Trophoblast cell (in vitro differentiated cells and primary cell): ENCODE results near the gene PPT1. TPM values are rescaled to one million over a fixed set of nuclear protein-coding genes. Genes with fewer than 3 reads are reported as not detected.

Experiments
- DNase-seq, 2 donors: peaks; one replicate each; pipeline ENCODE4 v3.0.0-alpha.2; 2016
- H2AFZ ChIP-seq: 2 replicates; pipeline ENCODE4 v1.6.1; 2013; ENCODE audit warnings: low read length, moderate library complexity, mild to moderate bottlenecking; ENCODE audit not compliant: insufficient read depth, poor library complexity
- H2AK5ac ChIP-seq: 2 replicates; pipeline ENCODE4 v1.6.1; 2013; ENCODE audit warnings: mild to moderate bottlenecking, low read length
- H2BK120ac ChIP-seq: 2 replicates; pipeline ENCODE4 v1.6.1; 2013; ENCODE audit warnings: low read length, mild to moderate bottlenecking, moderate library complexity; ENCODE audit not compliant: insufficient read depth, poor library complexity
- H2BK12ac ChIP-seq: 2 replicates; pipeline ENCODE4 v1.6.1; 2013; ENCODE audit warnings: mild to moderate bottlenecking, low read length, moderate library complexity
- H2BK5ac ChIP-seq: 2 replicates; pipeline ENCODE4 v1.6.1; 2013; ENCODE audit warnings: low read length, low read depth, moderate library complexity, mild to moderate bottlenecking; ENCODE audit not compliant: poor library complexity
- H3K14ac ChIP-seq: 2 replicates; pipeline ENCODE4 v1.6.1; 2013; ENCODE audit warnings: mild to moderate bottlenecking, low read length
- H3K18ac ChIP-seq: 2 replicates; pipeline ENCODE4 v1.6.1; 2013; ENCODE audit warnings: mild to moderate bottlenecking, low read length
- H3K23ac ChIP-seq: 2 replicates; pipeline ENCODE4 v1.6.1; 2013; ENCODE audit warnings: low read length
- H3K27ac ChIP-seq: 2 replicates; pipeline ENCODE4 v1.5.1; 2013; ENCODE audit warnings: low read depth, mild to moderate bottlenecking, inconsistent platforms, low read length, moderate library complexity
- H3K27me3 ChIP-seq: 2 replicates; pipeline ENCODE4 v1.6.1; 2013; ENCODE audit warnings: inconsistent platforms, mild to moderate bottlenecking, low read length, moderate library complexity; ENCODE audit not compliant: insufficient read depth
- H3K36me3 ChIP-seq, 2 experiments: 1 replicate in 1 of 2; 2 replicates in 1 of 2; pipeline ENCODE4 v1.6.1; 2013; ENCODE audit warnings: low read length in 2 of 2, mild to moderate bottlenecking in 2 of 2, moderate library complexity in 1 of 2; ENCODE audit not compliant: insufficient read depth in 2 of 2, control insufficient read depth in 1 of 2
- H3K4ac ChIP-seq: 2 replicates; pipeline ENCODE4 v1.6.1; 2013; ENCODE audit warnings: low read depth, mild to moderate bottlenecking, low read length, moderate library complexity
- H3K4me1 ChIP-seq, 2 experiments: 1 replicate in 1 of 2; 2 replicates in 1 of 2; pipeline ENCODE4 v1.6.1; 2013; ENCODE audit warnings: low read length in 2 of 2, mild to moderate bottlenecking in 2 of 2, moderate library complexity in 1 of 2; ENCODE audit not compliant: insufficient read depth in 2 of 2, control insufficient read depth in 1 of 2
- H3K4me2 ChIP-seq: 2 replicates; pipeline ENCODE4 v1.6.1; 2013; ENCODE audit warnings: inconsistent platforms, mild to moderate bottlenecking, low read length, moderate library complexity
- H3K4me3 ChIP-seq: 2 replicates; pipeline ENCODE4 v1.5.1; 2013; ENCODE audit warnings: mild to moderate bottlenecking, low read depth, low read length, inconsistent platforms
- H3K79me1 ChIP-seq: one replicate; pipeline ENCODE4 v1.6.1; 2013; ENCODE audit warnings: low read length
- H3K79me2 ChIP-seq: 2 replicates; pipeline ENCODE4 v1.6.1; 2013; ENCODE audit warnings: low read length, mild to moderate bottlenecking; ENCODE audit not compliant: control insufficient read depth, insufficient read depth, poor library complexity
- H3K9ac ChIP-seq: 2 replicates; pipeline ENCODE4 v1.6.1; 2013; ENCODE audit warnings: mild to moderate bottlenecking, low read length
- H3K9me3 ChIP-seq: 2 replicates; pipeline ENCODE4 v1.6.1; 2013; ENCODE audit warnings: low read depth, mild to moderate bottlenecking, control low read depth, inconsistent platforms, low read length; ENCODE audit not compliant: insufficient read depth
- H4K12ac ChIP-seq: 2 replicates; pipeline ENCODE4 v1.6.1; 2013; ENCODE audit warnings: low read depth, mild to moderate bottlenecking, low read length, moderate library complexity
- H4K8ac ChIP-seq: 2 replicates; pipeline ENCODE4 v1.6.1; 2013; ENCODE audit warnings: low read depth, mild to moderate bottlenecking, low read length, moderate library complexity
- H4K91ac ChIP-seq: one replicate; pipeline ENCODE4 v1.6.1; 2013; ENCODE audit warnings: low read depth, mild to moderate bottlenecking, low read length, moderate library complexity
- WGBS: extraction: QIAGEN DNeasy Blood & Tissue Kit; methylation state at CpG from one replicate; pipeline ENCODE4 v1.1.7; 2013; ENCODE audit warnings: missing lambda C conversion rate; ENCODE audit not compliant: insufficient read length, insufficient coverage; ENCODE audit errors: extremely low coverage; 5-methylcytosine and 5-hydroxymethylcytosine counted together
- polyA plus RNA-seq: library from polyadenylated mRNA; stranded (reverse); fragments of 200-250 nt; gene quantifications from 2 replicates; pipeline ENCODE4 v1.2.3, GENCODE V29; 2013

The PPT1 gene
- 65.0 and 65.2 TPM in 2 replicates for polyA plus RNA-seq

- Histone ChIP-seq H3K4ac (peak within 1 kb of the TSS; percentile 13), H3K14ac (peak within 1 kb of the TSS; percentile 63), H4K12ac (peak within 1 kb of the TSS; percentile 71), H2BK120ac (no peak within 1 kb of the TSS), H2BK12ac (no peak within 1 kb of the TSS), H3K9ac (peak within 1 kb of the TSS; percentile 70), H3K4me3 (peak within 1 kb of the TSS; percentile 83), H3K79me1 (peaks cover 2% of the 10 kb centered on the region), H3K4me1 (peaks cover 4 to 7% of the 10 kb centered on the region in 2 experiments), H3K18ac (no peak within 1 kb of the TSS), H4K8ac (peak within 1 kb of the TSS; percentile 95), H3K4me2 (peak within 1 kb of the TSS; percentile 85), H2BK5ac (no peak within 1 kb of the TSS), H3K23ac (no peak within 1 kb of the TSS), H2AK5ac (no peak within 1 kb of the TSS), H3K36me3 (no peaks in the 10 kb centered on the region), H3K27me3 (no peaks in the 10 kb centered on the region), H4K91ac (peak within 1 kb of the TSS; percentile 33), H2AFZ (peak within 1 kb of the TSS; percentile 72), H3K27ac (no peak within 1 kb of the TSS), H3K9me3 (no peaks in the 10 kb centered on the region), H3K79me2 (no peaks in the 10 kb centered on the region)
- DNase-seq = peak; percentile 64 to 76
- no CpG with 5 or more reads among the region's 51 CpGs for WGBS
Measured at GRCh38 chr1:40096977-40097782, at the start of gene PPT1. Gene PPT1 (minus strand): TSS chr1:40097252. CDS start chr1:40097238, 14 bp downstream.

- no peak overlapping the region for H4K91ac ChIP-seq
- H3K18ac ChIP-seq = no peak overlapping the region
- DNase-seq = peak; percentile 55 to 92
- no peak overlapping the region for H3K4me3 ChIP-seq
- H2BK5ac ChIP-seq = peak overlapping the region; percentile 30
- no peak overlapping the region for H4K12ac ChIP-seq
- no peak overlapping the region for H2AK5ac ChIP-seq
- no peaks in the 10 kb centered on the region for H3K27me3 ChIP-seq
- no peak overlapping the region for H3K4ac ChIP-seq
- H3K36me3 ChIP-seq = no peaks in the 10 kb centered on the region
- H2AFZ ChIP-seq = peak overlapping the region; percentile 60
- H3K23ac ChIP-seq = no peak overlapping the region
- H3K9ac ChIP-seq = no peak overlapping the region
- no peak overlapping the region for H3K27ac ChIP-seq
- H3K79me1 ChIP-seq = peaks cover 6% of the 10 kb centered on the region
- H2BK12ac ChIP-seq = no peak overlapping the region
- no CpG with 5 or more reads among the region's 7 CpGs for WGBS
- H4K8ac ChIP-seq = no peak overlapping the region
- no peak overlapping the region for H3K14ac ChIP-seq
- H2BK120ac ChIP-seq = no peak overlapping the region
- peak overlapping the region; percentile 47 for H3K4me2 ChIP-seq
- no peaks in the 10 kb centered on the region for H3K9me3 ChIP-seq
- no peaks in the 10 kb centered on the region for H3K79me2 ChIP-seq
- H3K4me1 ChIP-seq = peaks cover 3 to 5% of the 10 kb centered on the region in 2 experiments
Measured at GRCh38 chr1:40143891-40144575, 47.0 kb upstream of the PPT1 start.

GRCh38 chr1:40141878-40142535 lies 45.0 kb upstream of the PPT1 start:
- H2BK120ac ChIP-seq = no peak overlapping the region
- H3K4me1 ChIP-seq = peaks cover 3 to 5% of the 10 kb centered on the region in 2 experiments

GRCh38 chr1:40140211-40140973 lies 43.3 kb upstream of the PPT1 start:
- Histone ChIP-seq H3K36me3 (no peaks in the 10 kb centered on the region), H2BK120ac (peak overlapping the region; percentile 76), H3K27me3 (no peaks in the 10 kb centered on the region), H4K8ac (peak overlapping the region; percentile 84), H3K4me2 (no peak overlapping the region), H2BK5ac (no peak overlapping the region), H3K18ac (peak overlapping the region; percentile 40), H3K14ac (peak overlapping the region; percentile 74), H3K27ac (peak overlapping the region; percentile 70), H3K9ac (no peak overlapping the region), H3K23ac (no peak overlapping the region), H3K4me3 (no peak overlapping the region), H3K4ac (no peak overlapping the region), H3K4me1 (peaks cover 3 to 5% of the 10 kb centered on the region in 2 experiments), H3K79me1 (peaks cover 6% of the 10 kb centered on the region), H4K91ac (peak overlapping the region; percentile 73), H2AK5ac (no peak overlapping the region), H3K9me3 (no peaks in the 10 kb centered on the region), H3K79me2 (no peaks in the 10 kb centered on the region), H4K12ac (peak overlapping the region; percentile 7), H2AFZ (peak overlapping the region; percentile 78), H2BK12ac (peak overlapping the region; percentile 50)
- WGBS = no CpG with 5 or more reads among the region's 7 CpGs
- DNase-seq = peak; percentile 73 to 94

More at GRCh38 chr1:40141878-40142535, 45.0 kb upstream of the PPT1 start:
- no peak overlapping the region for H2BK5ac ChIP-seq
- no peak overlapping the region for H3K23ac ChIP-seq
- no peak overlapping the region for H2BK12ac ChIP-seq
- no peak for DNase-seq
- no peaks in the 10 kb centered on the region for H3K79me2 ChIP-seq
- no peak overlapping the region for H2AFZ ChIP-seq
- WGBS = no CpG with 5 or more reads among the region's 2 CpGs
- no peak overlapping the region for H4K91ac ChIP-seq
- H3K9ac ChIP-seq = no peak overlapping the region
- H3K27me3 ChIP-seq = no peaks in the 10 kb centered on the region
- H3K18ac ChIP-seq = no peak overlapping the region
- H3K9me3 ChIP-seq = no peaks in the 10 kb centered on the region
- H3K4me2 ChIP-seq = no peak overlapping the region
- no peak overlapping the region for H2AK5ac ChIP-seq
- H3K4me3 ChIP-seq = no peak overlapping the region
- H3K36me3 ChIP-seq = no peaks in the 10 kb centered on the region
- H4K8ac ChIP-seq = no peak overlapping the region
- no peak overlapping the region for H4K12ac ChIP-seq
- H3K14ac ChIP-seq = no peak overlapping the region
- H3K4ac ChIP-seq = no peak overlapping the region
- peaks cover 6% of the 10 kb centered on the region for H3K79me1 ChIP-seq
- no peak overlapping the region for H3K27ac ChIP-seq
